Activated T-cell treated with anti-CD3 and anti-CD28 coated beads, Interleukin-2, amount 50 U/mL, for 72 hours (primary cell): ENCODE results near the gene PTBP1. TPM values are rescaled to one million over a fixed set of nuclear protein-coding genes. Genes with fewer than 3 reads are reported as not detected.

Source experiments
- ATAC-seq, 2 donors: fragments of 150-1000 bp; cut with Tn5 transposase; replicated peaks in 1 of 2; 2 replicates each; pipeline ENCODE4 v1.10.0; 2021; ENCODE audit warnings: moderate library complexity in 2 of 2, mild to moderate bottlenecking in 1 of 2
- DNase-seq, 2 donors: peaks; one replicate each; pipeline ENCODE4 v3.0.0; 2021 to 2022; ENCODE audit warnings: mixed read lengths in 1 of 2
- H3K27ac Mint-ChIP-seq: one replicate; pipeline ENCODE4 v1.8.0; 2022; ENCODE audit warnings: mild to moderate bottlenecking, moderate library complexity, mixed read lengths
- H3K27me3 Mint-ChIP-seq: one replicate; pipeline ENCODE4 v1.8.0; 2022; ENCODE audit warnings: low read depth, mixed read lengths
- H3K36me3 Mint-ChIP-seq, 2 donors: one replicate each; pipeline ENCODE4 v1.8.0; 2022; ENCODE audit warnings: mixed read lengths in 2 of 2, mild to moderate bottlenecking in 1 of 2; ENCODE audit not compliant: insufficient read depth in 2 of 2
- H3K4me1 Mint-ChIP-seq: one replicate; pipeline ENCODE4 v1.8.0; 2022; ENCODE audit warnings: low read depth, mixed read lengths
- H3K4me3 Mint-ChIP-seq, 2 donors: one replicate each; pipeline ENCODE4 v1.8.0; 2022; ENCODE audit warnings: mild to moderate bottlenecking in 2 of 2, mixed read lengths in 2 of 2, moderate library complexity in 2 of 2
- H3K9me3 Mint-ChIP-seq, 2 donors: one replicate each; pipeline ENCODE4 v1.8.0; 2022; ENCODE audit warnings: mixed read lengths in 2 of 2
- total RNA-seq, 2 donors: library from RNA; stranded (reverse); gene quantifications; one replicate each; pipeline ENCODE4 v1.2.3, GENCODE V29; 2022

Gene PTBP1
- total RNA-seq, 2 donors from 2014 or later, result 515 to 611 TPM

GRCh38 chr19:782185-782877, 14.9 kb upstream of the PTBP1 start:
- Mint-ChIP-seq H3K4me1 (no peaks in the 10 kb centered on the region), H3K36me3 (no peaks in the 10 kb centered on the region), H3K9me3 (no peaks in the 10 kb centered on the region), H3K27me3 (no peaks in the 10 kb centered on the region), H3K4me3 (no peak overlapping the region), H3K27ac (no peak overlapping the region)
- no peak for ATAC-seq
- DNase-seq, result no peak

GRCh38 chr19:782878-783668, 14.2 kb upstream of the PTBP1 start:
- Mint-ChIP-seq H3K27me3 (no peaks in the 10 kb centered on the region), H3K27ac (no peak overlapping the region), H3K9me3 (no peaks in the 10 kb centered on the region), H3K4me3 (no peak overlapping the region), H3K4me1 (no peaks in the 10 kb centered on the region), H3K36me3 (no peaks in the 10 kb centered on the region)
- DNase-seq, result no peak
- ATAC-seq, result no peak

- ATAC-seq, result no peak
- H3K9me3 Mint-ChIP-seq, result no peaks in the 10 kb centered on the region
- DNase-seq, result no peak
- H3K36me3 Mint-ChIP-seq, result no peaks in the 10 kb centered on the region
- H3K4me3 Mint-ChIP-seq, result no peak overlapping the region
- H3K27ac Mint-ChIP-seq, result no peak overlapping the region
- no peaks in the 10 kb centered on the region for H3K4me1 Mint-ChIP-seq
- peaks cover 1% of the 10 kb centered on the region for H3K27me3 Mint-ChIP-seq
Observed at GRCh38 chr19:784541-784940, 12.7 kb upstream of the PTBP1 start.

GRCh38 chr19:787536-787935, 9.7 kb upstream of the PTBP1 start:
- Mint-ChIP-seq H3K4me3 (no peak overlapping the region), H3K27ac (no peak overlapping the region), H3K36me3 (no peaks in the 10 kb centered on the region), H3K4me1 (no peaks in the 10 kb centered on the region), H3K9me3 (no peaks in the 10 kb centered on the region), H3K27me3 (peaks cover 6% of the 10 kb centered on the region)
- no peak for ATAC-seq
- no peak for DNase-seq

- no peaks in the 10 kb centered on the region for H3K36me3 Mint-ChIP-seq
- no peak overlapping the region for H3K27ac Mint-ChIP-seq
- H3K9me3 Mint-ChIP-seq, result no peaks in the 10 kb centered on the region
- no peak for ATAC-seq
- H3K4me1 Mint-ChIP-seq, result no peaks in the 10 kb centered on the region
- peaks cover 6% of the 10 kb centered on the region for H3K27me3 Mint-ChIP-seq
- DNase-seq, result no peak
- H3K4me3 Mint-ChIP-seq, result no peak overlapping the region
Observed at GRCh38 chr19:788686-788982, 8.6 kb upstream of the PTBP1 start.

GRCh38 chr19:788983-789700, 8.1 kb upstream of the PTBP1 start:
- Mint-ChIP-seq H3K27ac (no peak overlapping the region), H3K27me3 (peaks cover 6% of the 10 kb centered on the region)

GRCh38 chr19:789701-790060, 7.6 kb upstream of the PTBP1 start:
- ATAC-seq, result no peak

More at GRCh38 chr19:788983-789700, 8.1 kb upstream of the PTBP1 start:
- Mint-ChIP-seq H3K36me3 (no peaks in the 10 kb centered on the region), H3K4me3 (no peak overlapping the region), H3K4me1 (no peaks in the 10 kb centered on the region), H3K9me3 (no peaks in the 10 kb centered on the region)
- no peak for ATAC-seq
- no peak for DNase-seq

GRCh38 chr19:791007-791566, 6.2 kb upstream of the PTBP1 start:
- Mint-ChIP-seq H3K36me3 (no peaks in the 10 kb centered on the region), H3K9me3 (no peaks in the 10 kb centered on the region), H3K27me3 (peaks cover 6% of the 10 kb centered on the region), H3K4me1 (no peaks in the 10 kb centered on the region), H3K4me3 (no peak overlapping the region), H3K27ac (no peak overlapping the region)
- ATAC-seq (no peak), DNase-seq (no peak)

More at GRCh38 chr19:789701-790060, 7.6 kb upstream of the PTBP1 start:
- no peak for DNase-seq
- Mint-ChIP-seq H3K27ac (no peak overlapping the region), H3K4me3 (no peak overlapping the region), H3K36me3 (no peaks in the 10 kb centered on the region), H3K27me3 (peaks cover 6% of the 10 kb centered on the region), H3K4me1 (no peaks in the 10 kb centered on the region), H3K9me3 (no peaks in the 10 kb centered on the region)

- Mint-ChIP-seq H3K9me3 (no peaks in the 10 kb centered on the region), H3K36me3 (no peaks in the 10 kb centered on the region), H3K27ac (no peak overlapping the region), H3K4me3 (no peak overlapping the region), H3K27me3 (peaks cover 6% of the 10 kb centered on the region), H3K4me1 (peaks cover 3% of the 10 kb centered on the region)
- ATAC-seq, result no peak
- DNase-seq, result no peak
Observed at GRCh38 chr19:791567-792305, 5.5 kb upstream of the PTBP1 start.

- Mint-ChIP-seq H3K36me3 (no peaks in the 10 kb centered on the region), H3K27me3 (peaks cover 6% of the 10 kb centered on the region), H3K4me3 (no peak overlapping the region), H3K27ac (no peak overlapping the region), H3K9me3 (no peaks in the 10 kb centered on the region), H3K4me1 (peaks cover 6% of the 10 kb centered on the region)
- DNase-seq (no peak), ATAC-seq (no peak)
Observed at GRCh38 chr19:792306-792885, 4.9 kb upstream of the PTBP1 start.

GRCh38 chr19:793806-794205, 3.4 kb upstream of the PTBP1 start:
- Mint-ChIP-seq H3K27me3 (peaks cover 6% of the 10 kb centered on the region), H3K27ac (no peak overlapping the region), H3K36me3 (peaks cover 0 to 2% of the 10 kb centered on the region in 2 donors), H3K4me1 (peaks cover 6% of the 10 kb centered on the region), H3K9me3 (no peaks in the 10 kb centered on the region), H3K4me3 (no peak overlapping the region)
- DNase-seq (no peak), ATAC-seq (no peak)

GRCh38 chr19:795073-795611, 2.1 kb upstream of the PTBP1 start:
- Mint-ChIP-seq H3K36me3 (peaks cover 12% of the 10 kb centered on the region in 2 donors), H3K27me3 (no peaks in the 10 kb centered on the region), H3K4me1 (peaks cover 18% of the 10 kb centered on the region), H3K4me3 (no peak overlapping the region), H3K27ac (no peak overlapping the region), H3K9me3 (no peaks in the 10 kb centered on the region)
- no peak for ATAC-seq
- DNase-seq, result no peak
